ENCODE measurements around the gene POLR1G.

DNA sequence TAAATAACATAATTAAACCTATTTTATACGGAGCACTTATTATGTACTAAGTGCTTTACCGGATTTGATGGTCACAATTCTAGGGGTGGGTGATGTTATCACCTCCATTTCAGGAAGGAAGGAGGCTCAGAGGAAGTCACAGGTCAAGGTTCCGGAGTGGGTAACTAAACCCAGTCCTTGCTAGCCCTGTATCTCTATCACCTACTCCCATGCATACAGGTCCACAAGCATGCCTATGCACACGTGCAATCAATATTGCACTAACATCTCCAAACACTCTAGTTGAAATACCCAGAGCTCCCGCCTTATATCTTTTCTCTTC is 43.5 kb downstream of the POLR1G start:
- TF ChIP-seq, protein P1, sequence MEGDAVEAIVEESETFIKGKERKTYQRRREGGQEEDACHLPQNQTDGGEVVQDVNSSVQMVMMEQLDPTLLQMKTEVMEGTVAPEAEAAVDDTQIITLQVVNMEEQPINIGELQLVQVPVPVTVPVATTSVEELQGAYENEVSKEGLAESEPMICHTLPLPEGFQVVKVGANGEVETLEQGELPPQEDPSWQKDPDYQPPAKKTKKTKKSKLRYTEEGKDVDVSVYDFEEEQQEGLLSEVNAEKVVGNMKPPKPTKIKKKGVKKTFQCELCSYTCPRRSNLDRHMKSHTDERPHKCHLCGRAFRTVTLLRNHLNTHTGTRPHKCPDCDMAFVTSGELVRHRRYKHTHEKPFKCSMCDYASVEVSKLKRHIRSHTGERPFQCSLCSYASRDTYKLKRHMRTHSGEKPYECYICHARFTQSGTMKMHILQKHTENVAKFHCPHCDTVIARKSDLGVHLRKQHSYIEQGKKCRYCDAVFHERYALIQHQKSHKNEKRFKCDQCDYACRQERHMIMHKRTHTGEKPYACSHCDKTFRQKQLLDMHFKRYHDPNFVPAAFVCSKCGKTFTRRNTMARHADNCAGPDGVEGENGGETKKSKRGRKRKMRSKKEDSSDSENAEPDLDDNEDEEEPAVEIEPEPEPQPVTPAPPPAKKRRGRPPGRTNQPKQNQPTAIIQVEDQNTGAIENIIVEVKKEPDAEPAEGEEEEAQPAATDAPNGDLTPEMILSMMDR (conservative IDR thresholded peaks at IDR 0.05; ENCODE audit: low read length): no peak
- no peak for TF ChIP-seq EZH2phosphoT487 (IDR thresholded peaks at IDR 0.05; ENCODE audit: borderline replicate concordance)

Data from Loucy (cell line).